Stomach (tissue), 4 donors: ENCODE results near the gene COTL1.

Experiments used
- CTCF ChIP-seq, 7 experiments: fragments of 450-650 bp in 4 of 7; fragments of 200-600 bp in 3 of 7; sonication (generic) in 3 of 7; IDR thresholded peaks; one replicate each; pipeline ENCODE4 v1.5.1; 2016 to 2019; ENCODE audit warnings: antibody characterized with exemption in 7 of 7, control low read depth in 2 of 7, mild to moderate bottlenecking in 1 of 7
- EP300 ChIP-seq: sonication (generic); formaldehyde crosslinking; IDR thresholded peaks from one replicate; pipeline ENCODE4 v1.6.1; 2017; ENCODE audit warnings: antibody characterized with exemption
- POLR2A ChIP-seq, 4 donors: fragments of 450-650 bp; IDR thresholded peaks; one replicate each; pipeline ENCODE4 v1.6.1; 2016; ENCODE audit warnings: antibody characterized with exemption in 4 of 4, control low read depth in 2 of 4, mild to moderate bottlenecking in 1 of 4, moderate library complexity in 1 of 4
- POLR2AphosphoS5 ChIP-seq, 3 donors: sonication (generic); formaldehyde crosslinking; IDR thresholded peaks; one replicate each; pipeline ENCODE4 v1.6.1; 2016; ENCODE audit warnings: antibody characterized with exemption in 3 of 3

DNA sequence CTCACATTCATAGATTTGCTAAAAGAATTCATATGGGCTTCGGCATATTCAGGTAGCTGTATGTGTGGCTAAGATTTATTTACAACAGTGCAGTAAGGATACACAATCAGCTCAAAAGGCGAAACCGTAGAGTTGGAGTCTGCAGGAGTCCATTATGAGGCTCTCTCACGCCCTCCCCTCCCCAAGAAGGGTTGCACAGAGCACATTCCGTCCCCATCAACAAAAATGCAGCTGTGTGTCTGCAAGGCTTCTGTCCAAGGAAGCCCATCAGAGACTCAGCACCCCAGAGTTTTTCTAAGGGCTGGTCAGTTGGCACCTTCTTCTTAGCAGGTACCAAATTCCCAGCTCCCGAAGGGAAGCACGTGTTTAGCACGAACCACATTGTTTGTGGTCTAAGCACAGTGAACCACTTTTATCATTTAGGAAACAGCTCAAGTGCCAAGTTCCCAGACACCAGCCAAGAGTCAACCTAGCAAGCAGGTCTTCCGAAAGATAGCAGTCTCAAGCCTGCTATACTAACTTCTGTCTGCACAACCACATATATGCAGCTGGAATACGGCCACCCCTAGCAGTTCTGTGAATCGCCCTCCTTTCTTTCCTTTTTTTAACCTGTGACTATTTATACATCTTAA, 84.9 kb downstream of the COTL1 start:
- TF ChIP-seq CTCF (IDR thresholded peaks at IDR 0.05) = no peak
- TF ChIP-seq EP300 = no peak
- TF ChIP-seq POLR2A (IDR thresholded peaks at IDR 0.05) = no peak
- peak in 1 of 3 donors; percentile 14 for TF ChIP-seq POLR2AphosphoS5 (IDR thresholded peaks at IDR 0.05)
